Ecto neural progenitor cell (in vitro differentiated cells): ENCODE results near the gene KSR2.

ENCODE experiments used
- DNase-seq: peaks from one replicate; pipeline ENCODE4 v3.0.0-alpha.2; 2018; ENCODE audit warnings: low spot score

The KSR2 gene

DNA sequence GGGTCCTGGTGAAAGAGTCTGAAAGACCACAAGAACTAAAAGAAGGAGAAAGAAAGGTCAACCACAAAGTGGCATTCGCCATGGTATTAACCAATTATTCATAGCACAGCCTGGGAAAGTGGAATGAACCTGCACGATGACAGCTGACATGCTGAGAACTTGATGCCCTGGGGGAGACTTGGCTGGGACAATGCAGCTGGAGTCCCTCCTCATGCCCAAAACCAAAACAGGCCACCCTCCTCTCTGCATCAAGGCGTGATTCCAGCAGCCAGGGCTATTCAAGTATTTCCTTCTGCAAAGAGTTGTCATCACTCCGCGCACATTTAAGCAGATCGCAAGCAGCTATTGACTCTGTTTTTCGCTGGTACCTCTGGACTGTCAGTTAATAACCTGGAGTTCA, 440.3 kb downstream of the KSR2 start:
- no peak for DNase-seq

GRCh38 chr12:117527479-117527855, 441.3 kb downstream of the KSR2 start:
- DNase-seq: no peak

DNA sequence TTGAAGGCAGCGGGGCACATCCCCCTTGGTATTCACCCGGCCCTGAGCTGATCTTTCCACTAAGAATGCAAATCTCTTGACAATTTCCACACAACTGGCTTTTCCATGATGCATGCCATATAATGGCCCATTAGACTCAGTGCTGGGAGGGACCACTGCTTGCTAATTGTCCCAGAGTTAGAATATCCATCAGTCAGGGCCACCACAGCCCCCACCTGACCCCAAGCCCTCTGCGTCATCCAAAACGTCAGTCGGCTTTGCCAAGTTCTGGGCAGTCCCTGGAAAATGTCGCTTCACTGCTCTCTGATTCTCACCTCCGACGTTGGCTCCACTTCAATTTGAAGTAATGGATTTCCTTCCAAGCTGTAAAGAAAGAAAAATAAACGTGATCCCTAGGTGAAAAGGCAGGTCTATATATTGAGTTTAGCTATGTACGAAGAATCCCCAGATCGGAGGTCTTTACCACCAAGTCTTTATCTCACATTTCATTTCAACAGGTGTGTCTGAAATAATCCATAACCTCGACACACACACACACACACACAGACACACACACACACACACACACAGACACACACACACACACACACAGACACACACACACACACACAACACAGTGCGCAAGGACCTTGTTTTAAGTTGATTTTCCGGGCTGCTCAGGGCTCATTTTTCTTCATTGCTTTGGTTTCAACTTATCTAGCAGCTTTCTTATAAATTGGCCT, 441.9 kb downstream of the KSR2 start:
- no peak for DNase-seq

DNA sequence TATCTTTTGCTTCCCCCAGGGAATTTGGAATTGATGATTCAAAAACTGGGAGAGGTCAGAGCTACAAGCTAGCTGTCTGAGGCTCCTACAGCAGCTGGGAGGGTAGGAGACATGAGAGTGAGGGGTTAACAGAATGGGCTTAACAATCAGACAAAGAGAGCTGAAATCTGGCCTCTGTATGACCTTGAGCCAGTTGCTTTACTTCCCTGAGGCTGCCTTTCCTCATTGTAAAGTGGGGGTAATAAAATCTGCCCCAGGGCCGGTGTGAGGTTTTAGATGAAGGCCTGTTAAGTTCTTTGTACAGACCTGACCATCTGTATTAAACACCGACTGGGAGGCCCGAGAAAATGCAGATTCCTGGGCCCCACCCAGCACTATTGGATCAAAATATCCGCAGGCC, 443.0 kb downstream of the KSR2 start:
- DNase-seq: no peak

- no peak for DNase-seq
Measured at GRCh38 chr12:117524806-117525205, 444.0 kb downstream of the KSR2 start.

DNA sequence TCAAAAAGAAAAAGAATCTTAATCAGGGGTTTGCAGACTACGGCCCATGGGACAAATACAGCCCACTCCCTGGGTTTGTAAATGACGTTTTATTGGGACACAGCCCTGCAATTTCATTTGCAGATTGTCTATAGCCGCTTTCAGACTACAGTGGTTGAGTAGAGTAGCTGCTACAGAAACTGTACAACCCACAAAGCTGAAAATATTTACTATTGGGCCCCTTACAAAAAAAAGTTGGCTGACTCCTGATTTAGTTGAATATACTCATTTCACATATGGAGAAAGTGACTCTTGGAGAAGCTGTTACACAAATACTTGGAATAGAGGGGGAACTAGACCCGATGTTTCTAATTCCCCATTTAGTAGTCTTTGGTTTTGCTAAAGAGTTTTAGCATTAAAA, 444.8 kb downstream of the KSR2 start:
- DNase-seq: no peak

DNA sequence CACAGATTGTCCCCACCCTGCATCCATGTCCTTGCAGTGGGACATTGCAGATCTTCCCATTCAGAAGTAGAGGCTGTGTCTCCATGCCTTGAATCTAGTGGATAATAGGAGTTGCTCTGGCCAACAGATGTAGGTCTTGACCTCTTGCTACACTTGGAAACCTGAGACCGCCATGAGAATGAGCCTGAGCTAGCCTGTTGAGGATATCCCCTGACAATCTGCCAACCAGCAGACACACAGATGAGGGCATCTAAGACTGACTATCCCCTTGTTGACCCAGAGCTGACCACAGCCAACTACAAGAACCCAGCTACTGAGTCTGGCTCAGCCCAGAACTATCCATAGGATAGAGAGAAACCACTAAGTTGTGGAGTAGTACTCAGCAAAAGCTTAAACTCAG, 446.2 kb downstream of the KSR2 start:
- DNase-seq: no peak

DNA sequence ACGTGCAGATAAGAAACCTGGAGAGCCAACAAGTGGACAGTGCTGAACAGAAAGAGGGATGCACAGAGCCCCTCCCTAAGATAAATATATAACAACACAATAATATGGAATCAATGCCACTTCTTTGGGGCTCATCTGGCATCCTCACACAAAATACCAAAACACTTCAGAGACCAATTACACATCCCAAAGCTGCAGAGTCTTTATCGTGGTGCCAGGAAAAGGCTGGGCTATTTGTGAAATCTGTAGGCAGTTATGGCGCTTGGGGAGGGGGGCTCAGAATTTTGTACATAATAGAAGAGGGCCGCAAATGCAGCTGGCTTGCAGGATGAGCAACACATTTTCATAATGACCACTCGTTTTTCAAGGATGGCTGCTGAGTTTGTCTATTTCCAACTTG, 446.9 kb downstream of the KSR2 start:
- no peak for DNase-seq

DNA sequence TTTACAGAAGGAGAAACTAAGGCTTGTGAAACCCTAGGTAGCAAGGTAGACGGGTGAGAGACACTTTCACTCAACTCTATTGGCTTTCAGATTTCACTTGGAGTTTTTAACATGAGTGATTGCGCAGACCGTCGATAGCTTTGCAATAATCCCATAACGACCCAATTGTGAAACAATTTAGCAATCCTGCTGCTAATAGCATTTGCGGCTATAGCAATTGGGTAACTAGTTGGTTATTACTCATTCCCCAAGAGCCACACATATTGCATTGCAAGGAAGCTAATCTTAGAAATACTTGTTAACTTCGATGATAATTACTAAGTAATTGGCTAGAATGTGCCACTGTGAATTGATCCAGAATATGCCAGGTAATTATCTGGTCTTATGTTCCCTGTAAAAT, 447.4 kb downstream of the KSR2 start:
- no peak for DNase-seq

GRCh38 chr12:117518594-117519270, 450.1 kb downstream of the KSR2 start:
- DNase-seq: no peak

DNA sequence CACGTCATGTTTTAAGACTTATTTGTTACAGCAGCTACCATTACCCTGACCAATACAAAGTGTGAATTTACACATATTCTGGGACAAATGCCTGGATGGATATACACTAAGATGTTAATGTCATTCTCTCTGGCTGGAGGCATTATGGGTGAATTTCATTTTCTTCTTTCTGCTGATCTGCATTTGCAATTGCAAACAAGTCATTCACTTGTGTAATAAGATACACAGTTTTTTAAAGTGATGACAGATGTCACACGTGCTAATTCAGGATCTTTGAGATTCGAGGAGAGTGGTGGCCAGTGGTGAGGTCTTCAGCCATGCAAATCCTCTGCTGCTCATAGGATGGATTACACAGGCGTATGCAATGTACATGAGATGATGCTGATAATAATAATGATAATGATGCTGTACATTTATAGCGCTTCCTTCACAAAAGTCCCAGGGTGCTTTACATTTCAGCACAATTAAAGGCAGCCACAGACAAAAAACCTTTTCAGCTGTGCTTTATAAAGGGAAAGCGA, 451.5 kb downstream of the KSR2 start:
- DNase-seq: no peak

GRCh38 chr12:117516034-117516433, 452.8 kb downstream of the KSR2 start:
- no peak for DNase-seq

DNA sequence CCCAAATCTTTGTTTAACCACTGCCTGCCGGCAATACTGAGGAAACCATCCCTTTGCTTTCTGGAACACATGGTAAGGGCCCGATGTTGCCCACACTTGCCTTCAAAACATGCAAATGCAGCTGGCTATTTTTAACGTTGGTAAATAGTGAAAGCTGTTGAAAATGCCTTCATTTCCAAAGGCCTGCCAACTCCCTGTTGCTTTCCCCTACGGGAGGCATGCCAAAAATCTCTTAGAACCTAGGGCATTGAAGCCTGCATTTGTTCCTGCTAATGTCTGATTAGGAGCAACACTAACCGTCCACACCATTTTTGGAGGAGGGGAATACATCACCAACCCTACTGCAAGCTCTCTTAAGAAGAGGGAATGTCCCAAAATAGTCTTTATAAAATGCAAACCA, 454.8 kb downstream of the KSR2 start:
- DNase-seq: no peak

- no peak for DNase-seq
Measured at GRCh38 chr12:117513353-117513752, 455.4 kb downstream of the KSR2 start.

DNA sequence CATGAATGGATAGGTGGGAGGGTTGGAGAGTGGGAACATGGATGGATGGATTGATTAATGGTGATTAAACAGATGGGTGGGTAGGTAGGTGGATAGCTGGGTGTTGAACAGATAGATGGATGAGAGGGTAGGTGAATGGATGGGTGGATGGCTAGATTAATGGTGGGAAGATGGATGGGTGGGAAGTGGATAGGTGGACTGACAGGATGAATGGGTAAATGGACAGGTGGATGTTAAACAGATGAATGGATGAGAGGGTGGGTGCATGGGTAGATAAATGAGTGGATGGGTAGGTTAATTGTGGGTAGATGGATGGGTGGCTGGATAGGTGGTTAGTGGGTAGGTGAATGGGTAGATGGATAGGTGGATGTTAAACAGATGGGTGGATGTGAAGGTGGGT, 460.3 kb downstream of the KSR2 start:
- DNase-seq: no peak

DNA sequence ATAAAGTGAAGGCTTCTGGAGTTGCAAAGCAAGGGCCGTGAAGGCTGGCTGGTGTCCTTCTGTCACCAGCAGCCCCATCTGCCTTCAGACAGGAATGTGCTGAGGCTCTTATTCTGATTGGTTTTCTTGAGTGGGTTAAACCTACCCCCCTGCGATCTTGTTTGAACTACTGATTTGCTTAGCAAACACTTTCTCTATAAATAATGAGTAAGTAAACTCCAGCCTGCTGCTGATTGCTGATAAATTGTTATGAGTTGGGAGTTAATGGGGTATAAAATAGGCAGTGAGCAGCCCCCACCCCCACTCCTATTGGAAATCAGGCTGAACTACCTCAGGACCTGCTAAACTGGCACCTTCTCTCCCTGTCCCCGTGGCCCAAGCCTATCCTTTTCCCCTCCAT, 461.2 kb downstream of the KSR2 start:
- DNase-seq: no peak

DNA sequence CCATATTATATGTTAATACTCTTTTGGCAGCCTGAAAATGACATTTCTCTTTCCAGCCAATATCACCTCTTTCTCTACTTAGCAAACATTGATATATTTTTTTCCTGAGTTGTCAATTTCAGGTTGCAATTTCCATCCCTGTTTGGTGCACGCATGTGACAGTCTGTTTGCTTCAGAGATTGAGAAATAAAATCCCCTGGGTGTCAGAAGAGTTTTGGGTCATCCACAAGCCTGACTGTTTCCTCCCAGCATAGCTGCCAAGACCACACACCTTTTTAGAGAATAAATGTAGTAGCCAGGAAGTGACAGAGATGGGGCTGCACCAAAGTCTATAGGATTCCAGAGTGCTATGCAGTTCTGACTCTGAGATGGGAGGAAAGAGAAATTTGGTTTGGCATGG, 462.5 kb downstream of the KSR2 start:
- no peak for DNase-seq

GRCh38 chr12:117502633-117503032, 466.2 kb downstream of the KSR2 start:
- no peak for DNase-seq

DNA sequence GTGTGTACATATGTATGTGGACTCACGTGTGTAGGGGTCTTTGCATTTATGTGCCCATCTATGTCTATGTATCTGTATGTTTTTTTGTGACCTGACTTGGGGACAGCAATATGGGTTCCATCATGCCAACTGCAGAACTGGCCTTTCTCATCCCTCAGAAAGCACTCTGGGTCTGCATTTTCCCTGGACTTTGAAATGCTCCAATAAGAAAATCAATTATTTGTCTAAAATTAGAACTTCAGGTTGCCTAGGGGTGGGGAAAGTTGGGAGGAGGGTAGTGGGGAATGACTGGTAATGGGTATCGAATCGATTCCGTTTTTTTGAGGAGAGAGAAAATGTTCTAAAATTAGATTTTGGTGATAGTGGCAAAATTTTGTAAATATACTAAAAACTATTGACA, 466.6 kb downstream of the KSR2 start:
- DNase-seq: no peak

GRCh38 chr12:117501076-117501869, 467.5 kb downstream of the KSR2 start:
- no peak for DNase-seq

DNA sequence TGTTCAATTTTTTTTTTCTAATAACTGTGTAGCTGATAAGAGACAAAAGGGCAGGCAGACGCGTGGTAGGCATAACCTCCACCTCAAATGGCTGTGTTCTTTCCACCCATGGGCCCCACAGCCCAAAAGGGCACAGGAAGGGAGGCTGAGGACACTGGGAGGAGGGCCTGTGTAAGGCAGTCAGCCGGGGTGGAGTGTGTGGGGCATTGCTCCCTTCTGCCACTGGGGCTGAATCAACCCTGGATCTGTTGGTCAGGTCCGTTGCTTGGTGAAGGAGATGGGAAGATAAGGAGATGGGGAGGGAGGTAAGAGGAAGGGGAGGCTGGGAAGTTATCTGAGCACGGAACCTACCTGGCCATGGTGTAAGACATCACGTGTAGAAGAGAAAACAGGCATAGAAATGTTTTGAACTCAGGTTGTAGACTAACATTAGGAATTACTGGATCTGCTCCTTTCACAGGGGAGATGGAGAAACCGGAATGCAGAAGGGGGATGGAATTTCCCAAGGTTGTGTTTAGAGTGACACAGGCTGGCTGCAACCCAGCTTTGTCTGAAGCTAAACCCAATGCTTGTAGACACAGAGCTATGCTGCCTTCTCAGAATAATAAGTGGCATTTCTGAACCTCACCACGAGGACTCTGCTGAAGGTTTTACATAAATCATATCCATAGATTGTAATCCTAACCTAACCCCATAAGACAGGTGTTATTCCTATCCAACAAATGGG, 468.9 kb downstream of the KSR2 start:
- no peak for DNase-seq

DNA sequence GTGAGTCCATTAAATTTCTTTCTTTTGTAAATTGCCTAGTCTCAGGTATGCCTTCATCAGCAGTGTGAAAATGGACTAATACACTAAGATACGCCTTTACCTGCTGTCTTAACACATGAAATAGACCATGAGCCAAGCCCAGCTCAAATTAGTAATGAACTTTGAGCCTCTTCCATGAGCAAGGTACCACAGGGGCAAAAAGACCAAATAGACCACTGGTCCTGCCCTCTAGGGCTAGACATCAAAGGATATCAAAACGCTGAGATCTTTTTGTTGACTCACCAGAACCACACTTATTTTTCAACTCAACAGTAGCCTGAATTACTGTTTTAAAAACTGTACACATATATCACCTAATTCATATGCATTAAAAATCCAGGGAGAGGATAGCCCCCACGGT, 469.9 kb downstream of the KSR2 start:
- DNase-seq: no peak
